Liver (tissue), 9 donors: ENCODE results near the gene PALLD. TPM values are rescaled to one million over a fixed set of nuclear protein-coding genes. Genes with fewer than 3 reads are reported as not detected.

Experiments
- DNase-seq: peaks from one replicate; pipeline ENCODE4 v3.0.0-alpha.2; 2017; ENCODE audit warnings: low spot score
- H3K27ac ChIP-seq, 2 donors: one replicate each; pipeline ENCODE4 v1.7.0; 2013; ENCODE audit warnings: inconsistent platforms in 2 of 2, low read length in 2 of 2, control low read depth in 1 of 2, low read depth in 1 of 2, mild to moderate bottlenecking in 1 of 2
- H3K27me3 ChIP-seq, 4 donors: one replicate each; pipeline versions ENCODE4 v1.6.1 to v1.7.0; 2013; ENCODE audit warnings: low read length in 3 of 4, inconsistent platforms in 1 of 4, mild to moderate bottlenecking in 1 of 4, moderate library complexity in 1 of 4; ENCODE audit not compliant: control insufficient read depth in 4 of 4, insufficient read depth in 4 of 4
- H3K36me3 ChIP-seq, 4 donors: one replicate each; pipeline versions ENCODE4 v1.6.1 to v1.7.0; 2013; ENCODE audit warnings: low read length in 3 of 4, mild to moderate bottlenecking in 3 of 4, low read depth in 1 of 4, moderate library complexity in 1 of 4; ENCODE audit not compliant: control insufficient read depth in 4 of 4, insufficient read depth in 3 of 4
- H3K4me1 ChIP-seq, 4 donors: one replicate each; pipeline versions ENCODE4 v1.6.1 to v1.7.0; 2013; ENCODE audit warnings: low read length in 3 of 4, mild to moderate bottlenecking in 3 of 4, moderate library complexity in 1 of 4; ENCODE audit not compliant: control insufficient read depth in 4 of 4, insufficient read depth in 4 of 4
- H3K4me3 ChIP-seq, 3 donors: one replicate each; pipeline versions ENCODE4 v1.6.1 to v1.7.0; 2013; ENCODE audit warnings: low read length in 3 of 3, control low read depth in 1 of 3, low read depth in 1 of 3, mild to moderate bottlenecking in 1 of 3
- H3K9ac ChIP-seq, 2 donors: one replicate each; pipeline ENCODE4 v1.7.0; 2013; ENCODE audit warnings: low read length in 2 of 2, mild to moderate bottlenecking in 2 of 2, moderate library complexity in 2 of 2, control low read depth in 1 of 2, low read depth in 1 of 2
- H3K9me3 ChIP-seq, 4 donors: one replicate each; pipeline versions ENCODE4 v1.6.1 to v1.7.0; 2013; ENCODE audit warnings: low read length in 3 of 4; ENCODE audit not compliant: control insufficient read depth in 4 of 4
- EGR1 ChIP-seq, 2 donors: IDR thresholded peaks; 2 replicates each; pipeline ENCODE4 v1.6.1; 2016 to 2018; ENCODE audit warnings: antibody characterized with exemption in 2 of 2, low read depth in 2 of 2
- FOXA1 ChIP-seq: IDR thresholded peaks from 2 replicates; pipeline ENCODE4 v1.6.1; 2016; ENCODE audit warnings: antibody characterized with exemption
- FOXA2 ChIP-seq: IDR thresholded peaks from 2 replicates; pipeline ENCODE4 v1.6.1; 2016; ENCODE audit warnings: antibody characterized with exemption
- HNF4A ChIP-seq, 2 donors: conservative IDR thresholded peaks; 2 replicates each; pipeline ENCODE4 v1.6.1; 2016; ENCODE audit warnings: antibody characterized with exemption in 2 of 2, mild to moderate bottlenecking in 2 of 2
- HNF4G ChIP-seq: IDR thresholded peaks from 2 replicates; pipeline ENCODE4 v1.6.1; 2016; ENCODE audit warnings: antibody characterized with exemption
- JUND ChIP-seq, 2 donors: IDR thresholded peaks; 2 replicates each; pipeline ENCODE4 v1.6.1; 2016; ENCODE audit warnings: antibody characterized with exemption in 2 of 2
- NR2F2 ChIP-seq: IDR thresholded peaks from 2 replicates; pipeline ENCODE4 v1.6.1; 2016; ENCODE audit warnings: antibody characterized with exemption
- RAD21 ChIP-seq, 2 donors: IDR thresholded peaks; 2 replicates each; pipeline ENCODE4 v1.6.1; 2016; ENCODE audit warnings: antibody characterized with exemption in 2 of 2, mild to moderate bottlenecking in 2 of 2
- RXRA ChIP-seq, 2 donors: IDR thresholded peaks; 2 replicates each; pipeline ENCODE4 v1.6.1; 2017 to 2018; ENCODE audit warnings: antibody characterized with exemption in 2 of 2, mild to moderate bottlenecking in 1 of 2
- SP1 ChIP-seq: IDR thresholded peaks from 2 replicates; pipeline ENCODE4 v1.6.1; 2018; ENCODE audit warnings: antibody characterized with exemption, mild to moderate bottlenecking
- TAF1 ChIP-seq: conservative IDR thresholded peaks from 2 replicates; pipeline ENCODE4 v1.6.1; 2016; ENCODE audit warnings: antibody characterized with exemption, mild to moderate bottlenecking
- YY1 ChIP-seq: IDR thresholded peaks from 2 replicates; pipeline ENCODE4 v1.6.1; 2016; ENCODE audit warnings: antibody characterized with exemption, mild to moderate bottlenecking
- whole genome bisulfite sequencing: extraction: QIAGEN DNeasy Blood & Tissue Kit; methylation state at CpG from one replicate; pipeline ENCODE4 v1.1.7; 2013; 5-methylcytosine and 5-hydroxymethylcytosine counted together
- polyA plus RNA-seq, 2 donors: library from polyadenylated mRNA; stranded (reverse) in 1 of 2; unstranded in 1 of 2; fragments of 200-250 nt in 1 of 2; fragments of >200 nt in 1 of 2; fragmentation: Nextera tagmentation in 1 of 2; extraction: Ambion mirVana in 1 of 2; gene quantifications; one replicate each; pipeline versions ENCODE4 v1.2.1 to v1.2.3, GENCODE V29; 2013 to 2015
- total RNA-seq, 2 donors: library from RNA; depleted of rRNA; stranded (reverse); fragments of >200 nt; gene quantifications; one replicate each; pipeline ENCODE4 v1.2.3, GENCODE V29; 2014
- TF ChIP-seq, protein P1 (sequence below): IDR thresholded peaks from 2 replicates; pipeline ENCODE4 v1.6.1; 2016; ENCODE audit warnings: antibody characterized with exemption
- TF ChIP-seq, protein P2 (sequence below): IDR thresholded peaks from 2 replicates; pipeline ENCODE4 v1.6.1; 2016; ENCODE audit warnings: antibody characterized with exemption
- TF ChIP-seq, protein P3 (sequence below): fragments of 150-350 bp; IDR thresholded peaks from 2 replicates; pipeline ENCODE4 v1.5.1; 2017; ENCODE audit warnings: improper control_type of control experiment, low read depth, low read length; ENCODE audit not compliant: missing input control
- donor health status: healthy.
- donor health status: healthy.
- donor health status: healthy.
- donor health status: healthy.
- donor health status: healthy.

Gene PALLD
- total and polyA plus RNA-seq, 4 donors = 9.0 to 26.3 (median 14.7) TPM

DNA sequence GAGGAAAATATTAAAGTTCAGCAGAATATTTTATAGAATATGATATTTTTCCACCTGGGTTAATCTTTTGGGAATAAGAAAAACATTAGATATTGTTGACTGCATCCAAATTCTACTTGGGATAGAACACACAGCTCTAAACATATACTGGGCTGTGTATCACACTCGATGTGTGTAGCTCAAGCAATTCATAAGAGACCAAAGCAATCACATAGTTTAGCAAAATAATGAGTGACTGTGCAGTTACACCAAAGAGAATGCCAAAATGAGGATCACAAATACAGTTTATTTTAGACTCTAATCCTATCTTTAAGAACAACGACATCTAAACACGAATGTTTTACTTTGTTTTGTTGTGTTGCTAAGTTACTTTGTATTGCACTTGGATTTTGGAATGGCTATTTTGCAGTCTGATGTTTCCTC is 412.0 kb downstream of the PALLD start:
- 67% methylated on average over 3 of the region's 3 CpGs for WGBS
- Histone ChIP-seq H3K4me1 (no peaks in the 10 kb centered on the region), H3K36me3 (peaks cover 0 to 15% (median 2%) of the 10 kb centered on the region in 4 donors), H3K27ac (no peak overlapping the region), H3K4me3 (no peak overlapping the region), H3K27me3 (no peaks in the 10 kb centered on the region), H3K9ac (no peak overlapping the region), H3K9me3 (no peaks in the 10 kb centered on the region)
- TF ChIP-seq SP1 (no peak), HNF4A (conservative IDR thresholded peaks at IDR 0.05) (no peak), EGR1 (IDR thresholded peaks at IDR 0.05; ENCODE audit: low read depth in 2 of 2) (no peak), RAD21 (IDR thresholded peaks at IDR 0.05) (no peak), RXRA (IDR thresholded peaks at IDR 0.05) (no peak), NR2F2 (no peak), HNF4G (no peak), JUND (IDR thresholded peaks at IDR 0.05) (no peak), FOXA1 (no peak), TAF1 (no peak), FOXA2 (no peak), YY1 (no peak)
- TF ChIP-seq, protein P1, sequence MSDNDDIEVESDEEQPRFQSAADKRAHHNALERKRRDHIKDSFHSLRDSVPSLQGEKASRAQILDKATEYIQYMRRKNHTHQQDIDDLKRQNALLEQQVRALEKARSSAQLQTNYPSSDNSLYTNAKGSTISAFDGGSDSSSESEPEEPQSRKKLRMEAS = no peak
- TF ChIP-seq, protein P2, sequence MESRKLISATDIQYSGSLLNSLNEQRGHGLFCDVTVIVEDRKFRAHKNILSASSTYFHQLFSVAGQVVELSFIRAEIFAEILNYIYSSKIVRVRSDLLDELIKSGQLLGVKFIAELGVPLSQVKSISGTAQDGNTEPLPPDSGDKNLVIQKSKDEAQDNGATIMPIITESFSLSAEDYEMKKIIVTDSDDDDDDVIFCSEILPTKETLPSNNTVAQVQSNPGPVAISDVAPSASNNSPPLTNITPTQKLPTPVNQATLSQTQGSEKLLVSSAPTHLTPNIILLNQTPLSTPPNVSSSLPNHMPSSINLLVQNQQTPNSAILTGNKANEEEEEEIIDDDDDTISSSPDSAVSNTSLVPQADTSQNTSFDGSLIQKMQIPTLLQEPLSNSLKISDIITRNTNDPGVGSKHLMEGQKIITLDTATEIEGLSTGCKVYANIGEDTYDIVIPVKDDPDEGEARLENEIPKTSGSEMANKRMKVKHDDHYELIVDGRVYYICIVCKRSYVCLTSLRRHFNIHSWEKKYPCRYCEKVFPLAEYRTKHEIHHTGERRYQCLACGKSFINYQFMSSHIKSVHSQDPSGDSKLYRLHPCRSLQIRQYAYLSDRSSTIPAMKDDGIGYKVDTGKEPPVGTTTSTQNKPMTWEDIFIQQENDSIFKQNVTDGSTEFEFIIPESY = no peak
- TF ChIP-seq, protein P3, sequence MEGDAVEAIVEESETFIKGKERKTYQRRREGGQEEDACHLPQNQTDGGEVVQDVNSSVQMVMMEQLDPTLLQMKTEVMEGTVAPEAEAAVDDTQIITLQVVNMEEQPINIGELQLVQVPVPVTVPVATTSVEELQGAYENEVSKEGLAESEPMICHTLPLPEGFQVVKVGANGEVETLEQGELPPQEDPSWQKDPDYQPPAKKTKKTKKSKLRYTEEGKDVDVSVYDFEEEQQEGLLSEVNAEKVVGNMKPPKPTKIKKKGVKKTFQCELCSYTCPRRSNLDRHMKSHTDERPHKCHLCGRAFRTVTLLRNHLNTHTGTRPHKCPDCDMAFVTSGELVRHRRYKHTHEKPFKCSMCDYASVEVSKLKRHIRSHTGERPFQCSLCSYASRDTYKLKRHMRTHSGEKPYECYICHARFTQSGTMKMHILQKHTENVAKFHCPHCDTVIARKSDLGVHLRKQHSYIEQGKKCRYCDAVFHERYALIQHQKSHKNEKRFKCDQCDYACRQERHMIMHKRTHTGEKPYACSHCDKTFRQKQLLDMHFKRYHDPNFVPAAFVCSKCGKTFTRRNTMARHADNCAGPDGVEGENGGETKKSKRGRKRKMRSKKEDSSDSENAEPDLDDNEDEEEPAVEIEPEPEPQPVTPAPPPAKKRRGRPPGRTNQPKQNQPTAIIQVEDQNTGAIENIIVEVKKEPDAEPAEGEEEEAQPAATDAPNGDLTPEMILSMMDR = no peak
- DNase-seq = no peak

DNA sequence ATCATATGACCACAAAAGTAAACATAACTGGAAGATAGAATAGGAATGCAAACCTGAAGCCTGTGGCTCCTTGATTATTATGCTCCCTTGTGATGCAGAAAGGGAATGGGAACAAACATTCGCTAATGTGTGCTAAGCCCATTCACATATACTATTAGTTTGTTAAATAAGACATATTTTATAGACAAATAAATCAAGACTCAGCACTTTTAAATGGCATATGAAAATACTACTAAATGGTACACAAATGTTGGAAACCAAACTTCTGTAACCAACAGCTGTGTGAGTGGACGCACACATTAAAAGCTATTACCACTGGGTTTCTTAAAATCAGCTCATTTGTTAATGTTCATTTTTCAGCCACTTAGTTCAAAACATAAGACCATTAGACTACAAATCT is 417.2 kb downstream of the PALLD start:
- peaks cover 0 to 16% (median 4%) of the 10 kb centered on the region in 4 donors for H3K36me3 ChIP-seq
- no peak for TF ChIP-seq FOXA2
- TF ChIP-seq TAF1 = no peak
- TF ChIP-seq NR2F2 = no peak
- no peak for TF ChIP-seq HNF4G
- no peak for TF ChIP-seq RAD21 (IDR thresholded peaks at IDR 0.05)
- no peak for DNase-seq
- no peak overlapping the region for H3K27ac ChIP-seq
- no peak overlapping the region for H3K9ac ChIP-seq
- no peak overlapping the region for H3K4me3 ChIP-seq
- H3K4me1 ChIP-seq = peaks cover 0 to 2% (median under 1%) of the 10 kb centered on the region in 4 donors
- H3K27me3 ChIP-seq = no peaks in the 10 kb centered on the region
- WGBS = 98% methylated on average over 2 of the region's 2 CpGs
- H3K9me3 ChIP-seq = no peaks in the 10 kb centered on the region

DNA sequence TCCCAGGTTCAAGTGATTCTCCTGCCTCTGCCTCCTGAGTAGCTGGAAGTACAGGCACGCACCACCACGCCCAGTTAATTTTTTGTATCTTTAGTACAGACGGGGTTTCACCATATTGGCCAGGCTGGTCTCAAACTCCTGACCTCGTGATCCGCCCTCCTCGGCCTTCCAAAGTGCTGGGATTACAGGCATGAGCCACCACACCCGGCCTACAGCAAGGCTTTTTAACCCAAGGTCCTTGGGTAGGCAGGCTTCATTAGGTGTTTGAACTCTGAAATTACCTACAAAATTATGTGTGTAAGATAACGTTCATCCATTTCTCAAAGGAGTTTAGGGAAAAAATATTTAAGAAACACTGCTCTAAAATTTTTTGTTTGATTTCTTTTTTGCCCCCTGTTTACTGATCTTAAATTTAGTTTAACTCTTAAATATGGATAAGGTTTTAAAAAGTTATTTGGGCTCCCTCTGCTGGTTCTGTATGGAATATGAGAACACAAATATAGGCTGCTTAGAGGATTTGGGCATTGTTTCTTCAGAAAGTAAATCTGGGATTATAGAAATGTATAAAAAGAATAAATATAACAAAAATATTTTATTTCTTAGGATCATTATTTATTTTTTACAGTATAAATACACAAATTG is 420.4 kb downstream of the PALLD start:
- DNase-seq = no peak
- no peak overlapping the region for H3K27ac ChIP-seq
- peaks cover 0 to 11% (median 6%) of the 10 kb centered on the region in 4 donors for H3K4me1 ChIP-seq
- H3K9ac ChIP-seq = no peak overlapping the region
- peaks cover 0 to 8% (median 4%) of the 10 kb centered on the region in 4 donors for H3K36me3 ChIP-seq
- no peaks in the 10 kb centered on the region for H3K27me3 ChIP-seq
- no peak overlapping the region for H3K4me3 ChIP-seq
- 78% methylated on average over 8 of the region's 8 CpGs for WGBS
- no peaks in the 10 kb centered on the region for H3K9me3 ChIP-seq
- TF ChIP-seq, protein P2 = no peak
- TF ChIP-seq, protein P3 = peak; percentile 51
- peak; percentile 81 to 82 for TF ChIP-seq RAD21 (IDR thresholded peaks at IDR 0.05)
- no peak for TF ChIP-seq FOXA2
